NCI-H128 (cell line): ENCODE measurements around the gene TOR1AIP1.
"Not testable (repeated sequence)": the region's sequence is repeated elsewhere in the genome, so short reads cannot be mapped to it uniquely, and the experiment has no call there.

ENCODE experiments used
- DNase-seq: peaks from one replicate; lab custom pipeline; 2025; ENCODE audit not compliant: unreplicated experiment; lab: John Stamatoyannopoulos, UW

TOR1AIP1 gene

GRCh38 chr1:179935909-179936496 lies 53.9 kb downstream of the TOR1AIP1 start:
- no peak for DNase-seq

DNA sequence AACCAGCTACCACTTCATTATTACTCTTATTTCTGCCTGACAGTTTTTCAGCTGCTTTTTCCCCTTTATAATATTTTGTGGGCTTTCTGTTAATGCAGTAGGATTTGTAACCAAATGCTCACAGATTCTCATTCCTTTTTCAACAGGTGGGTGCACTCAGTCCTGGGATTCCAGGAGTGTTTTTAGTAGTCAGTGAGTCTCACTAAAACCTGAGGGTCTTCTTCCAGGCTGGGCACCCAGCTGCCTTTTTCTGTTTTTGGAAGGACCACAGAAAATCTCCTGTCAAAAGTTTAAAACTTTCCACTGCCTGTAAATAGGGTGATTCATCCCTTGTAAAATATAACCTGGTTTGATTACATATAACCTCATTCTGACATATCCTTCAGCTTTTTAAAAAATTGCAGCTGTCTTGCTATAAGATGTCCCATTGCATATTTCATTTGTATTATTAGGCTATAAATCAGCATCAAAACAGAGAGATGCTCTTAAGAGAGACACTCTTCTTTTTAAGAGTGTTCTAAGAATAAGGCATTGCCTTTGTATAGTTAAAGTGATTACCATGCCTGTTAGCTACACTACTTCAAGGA lies 55.7 kb downstream of the TOR1AIP1 start:
- DNase-seq = no peak

DNA sequence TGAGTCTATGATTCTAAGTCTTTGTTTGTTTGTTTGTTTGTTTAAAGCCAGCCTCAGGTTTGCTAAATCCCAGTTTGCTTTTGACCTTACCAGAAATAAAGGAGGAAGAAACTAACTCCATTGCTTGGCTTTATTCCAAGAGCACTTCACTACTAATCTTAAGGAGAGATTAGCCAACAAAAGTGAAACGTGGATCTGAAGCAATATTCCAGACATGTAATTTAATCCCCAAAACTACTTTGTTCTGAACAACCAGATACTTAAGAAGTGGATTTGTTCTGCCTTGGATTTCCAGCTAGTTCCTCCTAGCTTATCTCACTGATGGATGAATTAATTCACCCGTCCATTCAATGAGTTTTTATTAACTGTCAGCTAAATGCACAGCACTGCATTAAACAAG lies 56.7 kb downstream of the TOR1AIP1 start:
- DNase-seq = no peak

DNA sequence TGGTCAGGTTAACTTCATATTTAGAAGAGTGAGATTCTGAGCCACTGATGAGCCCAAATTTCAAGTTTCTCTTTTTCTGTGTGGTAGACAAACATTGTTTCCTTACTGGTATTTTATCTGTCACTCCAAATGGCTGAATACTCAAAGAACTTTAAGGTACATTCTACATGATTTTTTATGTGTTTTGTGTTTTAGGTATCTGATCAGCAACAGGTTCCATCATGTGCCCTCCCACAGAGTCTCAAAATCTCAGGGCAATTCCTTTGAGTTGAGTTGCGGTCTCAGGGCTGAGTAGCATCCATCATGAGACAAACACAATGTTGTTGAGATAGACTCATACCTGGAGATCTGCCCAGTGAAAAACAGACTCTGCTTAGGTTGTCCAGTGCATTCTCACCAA lies 57.9 kb downstream of the TOR1AIP1 start:
- no peak for DNase-seq

DNA sequence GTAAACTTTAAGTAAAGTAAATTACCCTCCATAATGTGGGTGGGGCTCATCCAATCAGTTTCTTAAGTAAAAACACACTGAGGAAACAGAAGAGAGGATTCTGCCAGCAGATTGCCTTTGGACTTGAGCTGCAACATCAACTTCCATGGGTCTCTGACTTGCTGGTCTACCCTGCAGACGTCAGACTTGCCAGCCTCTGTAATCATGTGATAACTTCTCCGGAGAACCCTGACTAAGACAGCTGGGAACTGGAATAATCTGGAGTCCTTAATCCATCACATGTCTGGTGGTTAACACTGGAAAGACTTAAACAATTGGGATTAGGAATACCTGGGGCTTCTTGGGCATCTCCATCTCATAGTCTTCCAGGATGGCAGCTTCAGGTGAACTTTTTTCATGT lies 59.4 kb downstream of the TOR1AIP1 start:
- no peak for DNase-seq

- no peak for DNase-seq
Observed at GRCh38 chr1:179950651-179951050, 68.6 kb downstream of the TOR1AIP1 start.

GRCh38 chr1:179951383-179952144 lies 69.5 kb downstream of the TOR1AIP1 start:
- no peak for DNase-seq

- no peak for DNase-seq
Observed at GRCh38 chr1:179952186-179952585, 70.1 kb downstream of the TOR1AIP1 start.

DNA sequence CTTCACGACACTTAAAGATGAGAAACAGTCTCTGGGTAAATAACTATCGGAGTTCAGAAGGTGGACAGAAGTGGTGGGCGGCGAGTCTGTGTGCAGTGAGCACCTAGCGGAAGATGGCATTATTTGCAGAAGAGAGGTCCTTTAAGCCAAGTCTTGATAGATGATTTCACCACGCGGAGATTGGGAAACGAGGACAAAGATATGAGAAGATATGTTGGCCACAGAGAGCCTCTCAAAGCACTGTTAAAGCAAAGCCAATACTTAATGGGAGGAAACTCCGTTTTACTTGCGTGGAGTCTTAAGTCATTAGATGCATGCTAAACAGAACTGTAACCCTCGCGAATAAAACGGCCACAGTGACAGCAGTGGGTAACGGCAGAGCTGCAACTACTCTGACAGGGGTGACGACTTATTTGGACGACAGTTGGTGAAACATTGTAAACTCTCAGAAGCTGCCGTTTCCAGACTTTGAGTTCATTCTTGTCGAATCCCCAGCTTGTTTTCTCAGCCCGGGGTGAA lies 71.9 kb downstream of the TOR1AIP1 start:
- peak; percentile 46 for DNase-seq

GRCh38 chr1:179954493-179955286 lies 72.6 kb downstream of the TOR1AIP1 start, which contains the start of gene CEP350:
Gene CEP350, plus strand, starts transcription at chr1:179954810. Its CDS starts 31,372 bp downstream, at chr1:179986182.
- peak; percentile 99 for DNase-seq

DNA sequence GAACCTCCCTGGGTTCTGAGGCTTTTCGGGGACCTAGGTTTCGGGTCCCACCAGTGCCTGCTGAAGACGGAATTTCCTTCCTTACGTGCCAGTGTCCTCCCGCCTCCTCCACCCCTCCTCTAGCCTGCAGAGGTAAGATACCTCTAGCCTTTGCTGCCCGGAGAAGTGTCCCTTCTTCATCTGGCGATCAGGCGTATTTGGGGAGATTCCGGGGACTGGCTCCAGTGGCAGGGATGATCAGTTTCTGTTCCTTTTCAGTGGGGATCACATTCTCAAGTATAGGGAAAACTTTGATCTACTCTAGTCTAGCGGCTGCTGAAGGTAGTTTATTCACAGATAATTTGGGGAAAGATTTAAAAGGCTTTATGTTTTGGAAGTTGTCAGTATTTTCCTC lies 73.2 kb downstream of the TOR1AIP1 start:
- DNase-seq = peak; percentile 33

DNA sequence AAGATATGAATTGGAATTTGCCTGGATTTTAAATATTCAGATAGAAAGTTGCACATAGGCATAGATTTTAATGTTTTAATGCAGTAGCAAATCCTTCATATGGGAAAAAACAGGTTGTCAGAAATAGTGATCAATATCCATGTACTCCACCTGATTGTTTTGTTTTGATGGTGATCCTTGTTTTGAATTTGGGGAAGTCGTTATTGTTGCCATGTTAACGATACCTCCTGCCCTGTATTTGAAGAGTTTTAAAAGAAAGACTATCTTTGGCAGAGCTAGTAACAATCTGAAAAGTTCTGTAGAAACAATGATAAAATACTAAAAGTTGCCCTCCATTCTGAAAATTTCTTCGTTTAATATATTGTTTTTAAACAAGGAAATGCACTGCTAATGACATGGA lies 73.6 kb downstream of the TOR1AIP1 start:
- no peak for DNase-seq

DNA sequence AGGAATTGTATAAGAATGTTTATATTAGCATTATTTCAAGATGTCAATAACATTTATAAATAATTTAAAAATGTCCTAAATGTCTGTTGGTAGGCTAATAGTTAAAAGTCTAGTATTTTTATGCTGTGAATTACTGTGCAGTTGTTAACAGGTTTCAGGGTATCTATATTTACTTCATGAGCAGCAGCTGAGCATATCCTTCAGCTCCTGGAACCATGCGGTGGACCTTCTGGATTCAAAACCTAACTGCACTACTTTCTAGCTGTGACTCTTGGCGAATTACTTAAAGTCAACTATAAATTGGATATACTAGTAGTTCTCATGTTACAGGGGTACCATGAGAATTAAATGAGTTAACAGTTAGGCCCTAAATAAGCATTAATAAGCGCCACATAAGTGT lies 76.3 kb downstream of the TOR1AIP1 start:
- no peak for DNase-seq

DNA sequence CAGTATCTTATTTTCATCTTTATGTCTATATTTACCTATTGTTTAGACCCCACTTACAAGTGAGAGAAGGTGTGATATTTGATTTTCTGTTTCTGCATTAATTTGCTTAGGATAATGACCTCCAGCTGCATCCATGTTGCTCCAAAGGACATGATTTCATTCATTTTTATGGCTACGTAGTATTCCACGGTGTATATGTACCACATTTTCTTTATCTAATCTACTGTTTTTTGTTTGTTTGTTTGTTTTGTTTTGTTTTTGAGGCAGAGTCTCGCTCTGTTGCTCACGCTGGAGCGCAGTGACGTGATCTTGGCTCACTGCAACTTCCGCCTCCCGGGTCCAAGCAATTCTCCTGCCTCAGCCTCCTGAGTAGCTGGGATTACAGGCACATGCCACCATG lies 80.1 kb downstream of the TOR1AIP1 start:
- DNase-seq = not testable (repeated sequence)

GRCh38 chr1:179966551-179966950 lies 84.5 kb downstream of the TOR1AIP1 start:
- no peak for DNase-seq

- no peak for DNase-seq
Observed at GRCh38 chr1:179968284-179968993, 86.4 kb downstream of the TOR1AIP1 start.

DNA sequence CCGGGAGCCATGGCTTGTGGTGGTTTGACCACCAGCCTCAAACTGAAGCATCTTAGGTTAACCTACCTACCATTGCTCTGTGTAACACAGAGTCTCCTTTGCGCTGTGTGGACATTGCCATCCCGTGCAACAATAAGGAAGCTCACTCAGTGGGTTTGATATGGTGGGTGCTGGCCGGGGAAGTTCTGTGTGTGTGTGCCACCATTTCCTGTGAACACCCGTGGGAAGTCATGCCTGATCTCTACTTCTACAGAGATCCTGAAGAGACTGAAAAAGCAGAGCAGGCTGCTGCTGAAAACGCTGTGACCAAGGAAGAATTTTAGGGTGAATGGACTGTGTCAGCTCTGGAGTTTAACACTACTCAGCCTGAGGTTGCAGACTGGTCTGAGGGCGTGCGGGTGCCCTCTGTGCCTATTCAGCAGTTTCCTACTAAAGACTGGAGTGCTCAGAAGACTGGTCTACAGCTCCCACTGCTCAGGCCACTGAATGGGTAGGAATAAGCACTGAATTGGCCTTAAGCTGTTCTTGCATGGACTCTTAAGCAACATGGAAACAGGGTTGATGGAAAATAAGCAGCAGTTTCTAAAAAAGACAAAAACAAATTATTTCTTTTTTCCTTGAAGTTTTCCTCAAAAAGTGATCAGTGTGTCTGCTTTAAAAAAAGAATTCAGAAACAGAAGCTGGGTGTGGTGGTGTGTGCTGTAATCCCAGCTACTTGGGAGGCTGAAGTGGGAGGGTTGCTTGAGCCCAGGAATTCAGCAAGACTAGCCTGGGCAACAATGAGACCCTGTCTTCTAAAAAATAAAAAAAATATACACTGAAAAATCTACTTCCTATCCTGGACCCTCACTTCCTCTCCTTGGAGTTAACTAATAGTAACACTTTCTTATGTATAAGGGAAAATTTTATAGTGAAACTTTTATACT lies 87.2 kb downstream of the TOR1AIP1 start:
- no peak for DNase-seq
